Measurements from ENCODE around the gene TMEM150A. TPM values are rescaled to one million over a fixed set of nuclear protein-coding genes. Genes with fewer than 3 reads are reported as not detected.
"Not testable (repeated sequence)": the region's sequence is repeated elsewhere in the genome, so short reads cannot be mapped to it uniquely, and the experiment has no call there.

Gene TMEM150A
- total RNA-seq, 1 donor from 2014 or later: 5.8 TPM

- no peak for DNase-seq (ENCODE audit: low read depth in 2 of 2)
These were observed 7.7 kb downstream of the TMEM150A start for GRCh38 chr2:85594715-85595300.

- no peak for DNase-seq (ENCODE audit: low read depth in 2 of 2)
These were observed 9.5 kb downstream of the TMEM150A start for GRCh38 chr2:85593023-85593422.

DNA sequence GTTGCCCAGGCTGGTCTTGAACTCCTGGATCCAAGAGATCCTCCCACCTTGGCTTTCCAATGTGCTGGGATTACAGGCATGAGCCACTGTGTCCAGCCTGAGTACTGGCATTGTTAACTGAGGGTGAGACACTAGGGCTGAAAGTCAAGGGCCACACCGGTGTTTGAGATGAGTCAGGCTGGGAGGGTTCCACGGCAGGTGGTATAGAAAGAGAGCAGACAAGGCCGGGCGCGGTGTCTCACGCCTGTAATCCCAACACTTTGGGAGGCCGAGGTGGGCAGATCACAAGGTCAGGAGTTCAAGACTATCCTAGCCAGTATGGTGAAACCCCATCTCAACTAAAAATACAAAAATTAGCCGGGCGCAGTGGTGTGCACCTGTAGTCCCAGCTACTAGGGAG, 10.2 kb downstream of the TMEM150A start:
- not testable (repeated sequence) for DNase-seq (ENCODE audit: low read depth in 2 of 2)

GRCh38 chr2:85591563-85591962, 10.9 kb downstream of the TMEM150A start:
- DNase-seq (ENCODE audit: low read depth in 2 of 2): peak in 1 of 2 donors; percentile 55

DNA sequence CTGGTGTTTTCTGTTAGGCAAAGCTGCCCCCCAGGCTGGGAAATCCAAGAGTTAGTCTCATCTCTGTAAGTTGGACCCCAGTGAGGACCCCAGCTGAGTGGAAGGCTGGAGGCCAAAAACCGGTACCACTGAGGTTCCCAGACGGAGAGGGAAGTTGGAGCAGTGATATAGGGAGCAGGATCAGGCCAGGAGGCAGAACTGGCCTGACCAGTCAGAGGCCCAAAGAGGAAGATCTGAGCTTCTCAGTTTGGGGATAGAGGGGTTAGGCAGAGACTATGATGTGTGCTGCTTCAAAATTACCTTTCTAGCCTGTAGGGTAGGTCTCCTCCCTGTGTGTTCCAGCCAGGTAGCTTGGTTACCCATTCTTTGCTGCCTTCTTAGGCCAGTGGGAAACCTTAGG, 11.5 kb downstream of the TMEM150A start:
- DNase-seq (ENCODE audit: low read depth in 2 of 2): no peak

DNA sequence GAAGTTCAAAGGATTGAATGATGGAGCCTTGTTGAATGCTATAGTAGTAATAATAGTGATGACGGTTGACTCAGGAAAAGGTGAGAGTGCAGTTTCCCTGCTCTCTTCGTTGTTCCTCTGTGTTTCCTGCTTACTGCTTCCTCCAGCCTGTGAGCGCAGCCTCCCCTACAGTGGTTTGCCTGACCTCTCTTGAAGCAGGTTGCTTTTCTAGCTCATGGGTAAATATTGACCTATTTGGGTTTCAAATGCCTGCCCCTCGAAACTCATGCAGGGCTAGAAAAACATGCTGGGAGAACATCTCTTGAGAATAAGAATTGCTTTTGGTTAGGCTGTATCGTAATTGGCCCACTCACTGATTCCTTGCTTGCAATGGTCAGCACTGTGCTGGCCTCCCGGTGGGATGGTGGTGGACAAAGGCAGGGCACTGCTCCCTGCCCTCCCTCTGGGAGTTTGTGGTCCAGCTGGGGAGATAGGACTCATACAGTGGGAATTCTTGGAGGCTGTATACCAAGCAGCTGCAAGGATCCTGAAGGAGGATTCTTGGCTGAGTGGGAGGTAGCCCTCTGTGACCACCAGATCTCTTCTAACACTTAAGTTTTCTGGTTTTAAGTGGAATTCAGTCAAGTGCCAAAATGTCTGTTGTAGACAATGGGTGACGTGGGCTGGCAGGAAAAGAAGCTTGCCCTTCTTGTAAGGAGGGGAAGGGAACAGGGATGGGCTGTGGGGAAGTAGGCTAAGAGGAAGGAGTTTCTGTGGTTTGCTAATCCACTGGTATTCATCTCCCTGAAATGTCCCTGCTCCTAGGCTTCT, 12.3 kb downstream of the TMEM150A start:
- peak; percentile 32 to 85 for DNase-seq (ENCODE audit: low read depth in 2 of 2)

GRCh38 chr2:85589181-85589580, 13.3 kb downstream of the TMEM150A start:
- no peak for DNase-seq (ENCODE audit: low read depth in 2 of 2)

- DNase-seq (ENCODE audit: low read depth in 2 of 2): no peak
These were observed 13.9 kb downstream of the TMEM150A start for GRCh38 chr2:85588645-85589044.

GRCh38 chr2:85588236-85588635, 14.3 kb downstream of the TMEM150A start:
- no peak for DNase-seq (ENCODE audit: low read depth in 2 of 2)

DNA sequence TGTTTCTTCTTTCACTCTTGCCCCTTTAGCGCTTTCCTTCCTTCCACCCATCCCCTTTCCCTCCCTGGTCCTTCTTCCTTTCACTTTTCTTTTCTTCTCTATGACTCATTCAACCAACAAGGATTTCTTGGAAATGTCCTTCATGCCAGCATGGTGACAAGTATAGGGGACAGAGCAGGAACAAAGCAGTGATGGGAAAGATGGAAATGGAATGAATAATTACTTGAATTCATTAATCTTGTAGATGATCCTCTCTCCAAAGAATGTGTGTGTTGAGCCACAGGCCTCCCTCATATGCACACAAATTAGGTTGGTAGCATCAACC, 16.8 kb downstream of the TMEM150A start:
- no peak for DNase-seq (ENCODE audit: low read depth in 2 of 2)

- peak; percentile 64 to 89 for DNase-seq (ENCODE audit: low read depth in 2 of 2)
These were observed 17.4 kb downstream of the TMEM150A start for GRCh38 chr2:85584857-85585780.

GRCh38 chr2:85584354-85584856, 18.1 kb downstream of the TMEM150A start, which contains the start of gene VAMP5:
VAMP5 (plus strand) TSS chr2:85584431; CDS start chr2:85584491, 60 bp downstream.
- peak in 1 of 2 donors; percentile 45 for DNase-seq (ENCODE audit: low read depth in 2 of 2)

DNA sequence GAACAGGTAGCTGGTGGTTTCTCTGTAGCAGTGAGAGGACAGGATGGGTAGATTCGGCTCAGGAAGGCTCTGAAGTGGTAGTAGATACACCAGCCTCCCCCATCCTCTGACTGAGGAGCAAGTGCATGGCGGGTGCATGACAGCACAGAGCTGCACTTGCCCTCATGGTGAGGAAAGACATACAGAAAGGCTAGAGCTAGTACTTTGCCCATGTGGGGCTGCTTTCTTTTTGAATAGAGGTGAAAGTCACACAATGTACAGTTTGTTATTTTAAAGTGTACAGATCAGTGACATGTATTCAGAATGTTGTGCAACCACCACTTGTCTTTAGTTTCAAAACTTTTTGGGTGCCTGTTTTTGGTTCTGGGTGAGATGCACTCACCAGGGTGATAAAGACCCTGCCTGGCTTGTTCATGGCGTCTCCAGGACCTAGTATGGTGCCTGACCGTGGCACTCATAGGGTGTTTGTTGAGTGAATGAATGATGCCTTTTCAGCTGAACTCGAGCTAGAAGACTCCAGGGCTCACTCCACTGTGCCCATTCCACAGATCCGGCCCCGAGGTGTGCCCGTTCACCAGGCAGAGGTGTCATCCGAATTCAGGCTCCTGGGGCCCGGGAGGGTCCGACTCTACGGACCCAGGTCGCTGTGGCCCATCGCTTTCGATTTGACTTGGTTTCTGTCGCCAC, 18.7 kb downstream of the TMEM150A start:
- DNase-seq (ENCODE audit: low read depth in 2 of 2): no peak

DNA sequence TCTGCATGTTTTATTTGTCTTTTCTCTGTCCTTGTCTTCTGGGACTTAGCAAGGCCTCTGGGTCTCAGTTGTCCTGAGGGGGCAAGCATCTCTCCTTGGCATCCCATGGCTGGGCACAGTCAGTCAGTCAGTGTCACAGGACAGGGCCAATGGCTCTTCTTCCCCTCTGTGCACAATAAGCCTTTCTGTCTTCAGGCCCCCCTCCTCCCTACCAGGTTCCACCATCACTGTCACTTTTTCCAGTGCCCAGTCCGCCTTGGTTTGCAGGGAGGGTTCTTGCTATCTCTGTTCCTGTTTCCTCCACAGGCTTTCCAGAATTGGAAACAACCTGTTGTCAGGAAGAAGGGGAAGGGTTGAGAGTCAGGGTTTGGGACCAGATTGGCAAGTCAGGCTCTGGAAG, 20.0 kb downstream of the TMEM150A start:
- DNase-seq (ENCODE audit: low read depth in 2 of 2): no peak

GRCh38 chr2:85580206-85580605, 22.3 kb downstream of the TMEM150A start:
- DNase-seq (ENCODE audit: low read depth in 2 of 2): no peak

GRCh38 chr2:85579266-85579935, 23.1 kb downstream of the TMEM150A start:
- DNase-seq (ENCODE audit: low read depth in 2 of 2): no peak

GRCh38 chr2:85578243-85579180, 24.0 kb downstream of the TMEM150A start:
- no peak for DNase-seq (ENCODE audit: low read depth in 2 of 2)

GRCh38 chr2:85577386-85578242, 24.9 kb downstream of the TMEM150A start, which contains the start of gene VAMP8:
VAMP8 (plus strand) TSS chr2:85577586; CDS start chr2:85577647, 61 bp downstream.
- no peak for DNase-seq (ENCODE audit: low read depth in 2 of 2)

DNA sequence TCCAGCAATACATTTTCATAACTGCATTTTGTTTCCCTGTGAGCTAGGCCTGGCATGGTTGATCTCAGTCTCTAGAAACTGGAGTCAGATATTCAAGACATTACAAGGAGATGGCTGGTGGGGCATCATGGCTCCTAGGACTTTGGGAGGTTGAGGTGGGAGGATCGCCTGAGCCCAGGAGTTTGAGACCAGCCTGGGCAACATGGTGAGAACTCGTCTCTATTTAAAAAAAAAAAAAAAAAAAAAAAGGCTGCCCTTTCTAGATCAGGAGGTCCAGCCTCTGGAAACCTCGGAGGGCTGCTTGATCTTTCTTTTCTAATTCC, 25.5 kb downstream of the TMEM150A start:
- DNase-seq (ENCODE audit: low read depth in 2 of 2): no peak

Measured in dermis microvascular lymphatic vessel endothelial cell (primary cell).